Loucy (cell line): Measurements from ENCODE around the gene MMP14.

Experiments used
- H2AFZ ChIP-seq: fragments of 200-600 bp; sonication (generic); 2 replicates; pipeline ENCODE4 v1.6.0; 2016; ENCODE audit warnings: antibody characterized with exemption, mild to moderate bottlenecking, low read length, moderate library complexity
- H3F3A ChIP-seq: fragments of 200-600 bp; 2 replicates; pipeline ENCODE4 v1.6.0; 2016; ENCODE audit warnings: antibody characterized with exemption, low read depth, mild to moderate bottlenecking
- H3K27me3 ChIP-seq: fragments of 200-600 bp; sonication (generic); 2 replicates; pipeline ENCODE4 v1.6.1; 2014; ENCODE audit warnings: low read length, mild to moderate bottlenecking; ENCODE audit not compliant: insufficient read depth, poor library complexity, severe bottlenecking
- H3K36me3 ChIP-seq: fragments of 200-600 bp; sonication (generic); 2 replicates; pipeline ENCODE4 v1.6.1; 2016; ENCODE audit warnings: low read length; ENCODE audit not compliant: insufficient read depth
- H3K4me1 ChIP-seq: fragments of 200-600 bp; sonication (generic); 2 replicates; pipeline ENCODE4 v1.5.1; 2014; ENCODE audit warnings: low read length, mild to moderate bottlenecking; ENCODE audit not compliant: insufficient read depth, poor library complexity, severe bottlenecking
- H3K4me2 ChIP-seq: fragments of 200-600 bp; sonication (generic); 2 replicates; pipeline ENCODE4 v1.6.0; 2014; ENCODE audit warnings: antibody characterized with exemption, low read length, low read depth, mild to moderate bottlenecking; ENCODE audit not compliant: poor library complexity, severe bottlenecking
- H3K4me3 ChIP-seq: fragments of 200-600 bp; sonication (generic); 2 replicates; pipeline ENCODE4 v1.5.1; 2014; ENCODE audit warnings: low read length, mild to moderate bottlenecking, mixed read lengths; ENCODE audit not compliant: poor library complexity, severe bottlenecking
- H3K79me2 ChIP-seq: fragments of 200-600 bp; sonication (generic); 2 replicates; pipeline ENCODE4 v1.6.1; 2014; ENCODE audit warnings: low read length; ENCODE audit not compliant: insufficient read depth
- H3K9ac ChIP-seq: fragments of 200-600 bp; sonication (generic); 2 replicates; pipeline ENCODE4 v1.6.0; 2014; ENCODE audit warnings: mild to moderate bottlenecking, low read depth, low read length, moderate library complexity; ENCODE audit not compliant: poor library complexity, severe bottlenecking
- H3K9me2 ChIP-seq: fragments of 200-600 bp; sonication (generic); replicated peaks from 2 replicates; pipeline ENCODE4 v1.6.1; 2016; ENCODE audit warnings: low read depth, low read length, mixed read lengths
- H3K9me3 ChIP-seq: fragments of 200-600 bp; sonication (generic); 2 replicates; pipeline ENCODE4 v1.6.1; 2014; ENCODE audit warnings: mild to moderate bottlenecking, antibody characterized with exemption, low read length, low read depth; ENCODE audit not compliant: insufficient read depth
- H4K20me1 ChIP-seq: fragments of 200-600 bp; sonication (generic); 2 replicates; pipeline ENCODE4 v1.6.0; 2014; ENCODE audit warnings: antibody characterized with exemption, low read length, mild to moderate bottlenecking; ENCODE audit not compliant: insufficient read depth, poor library complexity, severe bottlenecking
- CTCF ChIP-seq: fragments of 200-600 bp; sonication (generic); conservative IDR thresholded peaks from 2 replicates; pipeline ENCODE4 v1.5.1; 2014; ENCODE audit warnings: mild to moderate bottlenecking, antibody characterized with exemption, low read length
- EZH2phosphoT487 ChIP-seq: fragments of 200-600 bp; IDR thresholded peaks from 2 replicates; pipeline ENCODE4 v1.6.1; 2018; ENCODE audit warnings: antibody characterized with exemption, mild to moderate bottlenecking, moderate library complexity, borderline replicate concordance

MMP14 gene

GRCh38 chr14:22871224-22872032 lies 35.0 kb downstream of the MMP14 start, which contains the start of gene LRP10:
LRP10 (plus strand) TSS chr14:22871740; CDS start chr14:22872304, 564 bp downstream.
- Histone ChIP-seq H3K9ac (peak within 1 kb of the TSS; percentile 81), H3K9me3 (no peaks in the 10 kb centered on the region), H4K20me1 (no peaks in the 10 kb centered on the region), H3K4me3 (peak within 1 kb of the TSS; percentile 83), H3K27me3 (no peaks in the 10 kb centered on the region), H3K4me2 (peak within 1 kb of the TSS; percentile 69), H3K9me2 (no peaks in the 10 kb centered on the region), H2AFZ (peak within 1 kb of the TSS; percentile 83), H3F3A (peaks cover 4% of the 10 kb centered on the region; the same call in 1 of the 2 replicates), H3K4me1 (peaks cover 14% of the 10 kb centered on the region), H3K79me2 (peaks cover 3% of the 10 kb centered on the region; the same call in 1 of the 2 replicates), H3K36me3 (peaks cover 8% of the 10 kb centered on the region; the same call in 1 of the 2 replicates)
- no peak for TF ChIP-seq CTCF
- TF ChIP-seq EZH2phosphoT487: no peak

GRCh38 chr14:22872033-22872832 lies 35.8 kb downstream of the MMP14 start:
- Histone ChIP-seq H3K9ac (peak overlapping the region; percentile 81), H3K9me3 (no peaks in the 10 kb centered on the region), H3K9me2 (no peaks in the 10 kb centered on the region), H3K4me1 (peaks cover 13% of the 10 kb centered on the region), H2AFZ (peak overlapping the region; percentile 83), H3K36me3 (peaks cover 10% of the 10 kb centered on the region; the same call in 1 of the 2 replicates), H3F3A (peaks cover 4% of the 10 kb centered on the region; the same call in 1 of the 2 replicates), H3K4me2 (peak overlapping the region; percentile 69), H4K20me1 (no peaks in the 10 kb centered on the region), H3K4me3 (peak overlapping the region; percentile 83), H3K79me2 (peaks cover 3% of the 10 kb centered on the region; the same call in 1 of the 2 replicates), H3K27me3 (no peaks in the 10 kb centered on the region)
- TF ChIP-seq CTCF (peak; percentile 97), EZH2phosphoT487 (no peak)

- Histone ChIP-seq H2AFZ (no peak overlapping the region), H3K4me3 (peak overlapping the region; percentile 83), H3K9me3 (no peaks in the 10 kb centered on the region), H3K4me1 (peaks cover 13% of the 10 kb centered on the region), H3K79me2 (peaks cover 3% of the 10 kb centered on the region; the same call in 1 of the 2 replicates), H3K27me3 (no peaks in the 10 kb centered on the region), H3K9ac (peak overlapping the region; percentile 81), H3K36me3 (peaks cover 14% of the 10 kb centered on the region; the same call in 1 of the 2 replicates), H3K9me2 (no peaks in the 10 kb centered on the region), H3F3A (peaks cover 4% of the 10 kb centered on the region; the same call in 1 of the 2 replicates), H4K20me1 (no peaks in the 10 kb centered on the region), H3K4me2 (peak overlapping the region; percentile 69)
- TF ChIP-seq CTCF (peak; percentile 16; the same call in 1 of the 2 replicates), EZH2phosphoT487 (no peak)
These were observed 36.6 kb downstream of the MMP14 start for GRCh38 chr14:22872833-22873520.
